HCEC 1CT (cell line): ENCODE results near the gene EIF2D.
"Not testable (repeated sequence)": the region's sequence is repeated elsewhere in the genome, so short reads cannot be mapped to it uniquely, and the experiment has no call there.

Source experiments
- DNase-seq: peaks from one replicate; pipeline ENCODE4 v3.0.0-alpha.2; 2017

The EIF2D gene

GRCh38 chr1:206586501-206587445 is 25.5 kb downstream of the EIF2D start:
- no peak for DNase-seq

GRCh38 chr1:206584683-206585082 is 27.6 kb downstream of the EIF2D start:
- DNase-seq = no peak

- peak; percentile 60 for DNase-seq
These were observed 28.3 kb downstream of the EIF2D start for GRCh38 chr1:206583707-206584648.

- DNase-seq = no peak
These were observed 29.1 kb downstream of the EIF2D start for GRCh38 chr1:206582971-206583706.

GRCh38 chr1:206582537-206582936 is 29.7 kb downstream of the EIF2D start:
- no peak for DNase-seq

- no peak for DNase-seq
These were observed 30.7 kb downstream of the EIF2D start for GRCh38 chr1:206581571-206581981.

GRCh38 chr1:206581114-206581497 is 31.2 kb downstream of the EIF2D start:
- not testable (repeated sequence) for DNase-seq

- no peak for DNase-seq
These were observed 31.7 kb downstream of the EIF2D start for GRCh38 chr1:206580438-206581113.

- peak; percentile 4 for DNase-seq
These were observed 32.4 kb downstream of the EIF2D start for GRCh38 chr1:206579747-206580437.

GRCh38 chr1:206578978-206579374 is 33.3 kb downstream of the EIF2D start:
- no peak for DNase-seq

GRCh38 chr1:206578068-206578977 is 33.9 kb downstream of the EIF2D start:
- DNase-seq = peak; percentile 13

- DNase-seq = no peak
These were observed 34.6 kb downstream of the EIF2D start for GRCh38 chr1:206577626-206578025.

- no peak for DNase-seq
These were observed 36.1 kb downstream of the EIF2D start for GRCh38 chr1:206575894-206576737.

GRCh38 chr1:206575165-206575893 is 36.9 kb downstream of the EIF2D start:
- DNase-seq = peak; percentile 81

- no peak for DNase-seq
These were observed 38.5 kb downstream of the EIF2D start for GRCh38 chr1:206573762-206574161.

- no peak for DNase-seq
These were observed 38.9 kb downstream of the EIF2D start for GRCh38 chr1:206573319-206573718.

- no peak for DNase-seq
These were observed 39.4 kb downstream of the EIF2D start for GRCh38 chr1:206572835-206573234.

GRCh38 chr1:206570529-206570928 is 41.7 kb downstream of the EIF2D start:
- no peak for DNase-seq

GRCh38 chr1:206569556-206569955 is 42.7 kb downstream of the EIF2D start:
- DNase-seq = no peak
